Left hindlimb (tissue), 1 donor: ENCODE data around the gene MEGF11.
"Not testable (repeated sequence)": the region's sequence is repeated elsewhere in the genome, so short reads cannot be mapped to it uniquely, and the experiment has no call there.

Experiments
- DNase-seq: peaks from one replicate; pipeline ENCODE4 v3.0.0-alpha.2; 2018

MEGF11 gene

DNA sequence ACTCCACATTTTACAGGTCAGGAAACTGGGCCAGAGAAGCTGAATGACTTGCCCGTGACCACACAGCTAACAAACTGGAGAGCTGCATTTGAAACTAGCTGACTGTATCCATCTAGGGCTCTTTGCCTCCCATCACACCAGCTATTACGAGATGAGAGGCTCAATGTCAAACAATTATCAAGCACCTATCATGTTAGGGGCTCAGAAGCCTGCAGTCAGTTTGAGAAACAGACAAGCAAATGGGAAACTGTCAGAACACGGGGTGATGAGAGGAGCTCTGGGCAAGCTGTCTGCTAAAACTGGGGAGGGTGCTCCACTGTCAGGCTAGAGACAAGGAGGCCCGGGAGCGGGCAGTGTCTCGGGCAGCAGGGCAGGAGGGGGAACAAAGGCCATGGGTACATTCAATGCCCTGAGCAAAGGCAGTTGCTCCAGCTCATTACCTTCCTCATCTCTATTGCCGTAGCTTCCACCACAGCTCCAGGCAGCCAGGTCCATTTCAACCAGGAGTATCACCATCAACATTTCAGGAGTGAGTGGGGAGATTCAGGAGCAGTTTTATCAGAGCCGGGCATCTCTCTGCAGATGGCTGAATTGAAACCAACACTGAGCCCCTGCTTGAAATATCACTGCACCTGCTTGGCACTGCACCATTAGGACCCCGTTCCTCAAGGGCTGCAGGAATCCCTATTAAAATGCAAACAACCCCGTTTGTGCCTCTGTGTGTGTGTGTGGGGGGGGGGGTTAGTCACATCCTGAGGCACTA is 261.6 kb downstream of the MEGF11 start:
- DNase-seq, result no peak

- DNase-seq, result no peak
Measured at GRCh38 chr15:65990298-65990981, 263.1 kb downstream of the MEGF11 start.

DNA sequence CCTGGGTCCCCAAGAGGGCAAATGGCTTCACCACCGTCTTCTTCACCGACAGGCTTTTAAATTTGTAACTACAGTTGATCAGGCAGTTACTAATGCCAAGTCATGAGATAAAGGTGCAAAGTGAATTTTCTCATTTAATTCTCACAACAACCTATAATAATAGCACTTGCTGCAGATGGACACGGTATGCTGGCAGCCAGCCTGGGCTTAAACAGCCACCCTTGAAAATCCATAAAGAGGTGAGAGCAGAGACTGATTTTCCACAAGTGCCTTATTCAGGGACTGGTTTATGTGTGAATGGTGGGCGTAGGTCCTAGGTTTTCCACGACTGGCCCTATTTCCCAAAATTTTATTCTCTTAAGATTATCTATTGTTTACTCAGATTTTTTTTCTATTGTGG is 266.4 kb downstream of the MEGF11 start:
- DNase-seq, result no peak

DNA sequence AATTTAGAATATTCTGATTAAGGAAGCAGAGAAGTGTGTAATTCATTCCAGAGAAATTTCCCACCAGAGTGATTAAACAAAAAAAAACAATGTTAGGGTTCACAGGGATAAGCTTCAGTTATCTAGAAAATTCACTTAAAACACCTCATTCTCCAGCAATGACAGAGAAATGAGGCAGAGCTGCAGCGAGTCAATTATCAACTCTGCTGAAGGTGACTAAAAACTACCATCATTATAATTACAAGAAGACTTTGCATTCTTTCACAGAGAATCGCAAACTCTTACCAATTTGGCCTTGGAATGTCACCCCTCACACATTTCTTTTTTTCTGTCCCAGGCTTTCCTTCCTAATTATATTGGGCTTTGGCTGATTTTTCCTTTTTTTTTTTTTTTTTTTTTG is 267.1 kb downstream of the MEGF11 start:
- no peak for DNase-seq

GRCh38 chr15:65985387-65985786 is 268.2 kb downstream of the MEGF11 start:
- DNase-seq, result no peak

DNA sequence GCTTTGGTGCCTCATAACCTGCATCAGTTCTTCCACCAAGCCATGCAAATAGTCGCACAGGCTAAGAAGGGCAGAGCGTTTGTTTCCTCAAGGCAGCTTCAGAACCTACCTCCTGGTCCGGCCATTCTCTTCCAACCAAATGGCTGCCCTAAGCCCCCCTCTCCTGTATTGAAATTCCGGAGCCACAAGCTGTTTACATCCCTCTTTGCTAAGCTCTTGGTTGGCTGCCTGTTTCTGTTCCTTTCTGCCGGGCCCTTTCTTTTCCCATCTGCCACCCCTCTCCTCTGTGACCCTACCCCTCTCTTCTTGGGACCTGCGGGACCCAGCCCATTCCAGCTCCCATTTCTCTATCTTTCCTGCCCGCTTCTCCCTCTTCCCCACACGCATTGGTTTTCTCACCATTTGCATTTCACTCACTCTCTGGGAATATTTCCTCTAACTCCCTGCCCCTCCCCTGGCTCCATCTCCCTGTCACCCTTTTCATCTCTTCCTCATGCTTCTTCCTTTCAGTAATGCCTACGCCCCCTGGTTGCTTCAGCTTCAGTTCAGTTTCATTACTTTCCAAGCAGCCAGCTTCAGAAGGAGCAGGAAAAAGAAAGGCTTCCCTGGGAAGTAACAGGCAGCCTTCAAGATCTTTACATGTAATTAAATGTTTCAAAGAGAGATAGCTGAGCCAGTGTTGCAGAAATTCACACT is 270.8 kb downstream of the MEGF11 start:
- no peak for DNase-seq

- DNase-seq, result no peak
Measured at GRCh38 chr15:65981837-65982626, 271.5 kb downstream of the MEGF11 start.

GRCh38 chr15:65980824-65981456 is 272.6 kb downstream of the MEGF11 start:
- no peak for DNase-seq

- no peak for DNase-seq
Measured at GRCh38 chr15:65979837-65980236, 273.7 kb downstream of the MEGF11 start.

- DNase-seq, result no peak
Measured at GRCh38 chr15:65979316-65979715, 274.2 kb downstream of the MEGF11 start.

DNA sequence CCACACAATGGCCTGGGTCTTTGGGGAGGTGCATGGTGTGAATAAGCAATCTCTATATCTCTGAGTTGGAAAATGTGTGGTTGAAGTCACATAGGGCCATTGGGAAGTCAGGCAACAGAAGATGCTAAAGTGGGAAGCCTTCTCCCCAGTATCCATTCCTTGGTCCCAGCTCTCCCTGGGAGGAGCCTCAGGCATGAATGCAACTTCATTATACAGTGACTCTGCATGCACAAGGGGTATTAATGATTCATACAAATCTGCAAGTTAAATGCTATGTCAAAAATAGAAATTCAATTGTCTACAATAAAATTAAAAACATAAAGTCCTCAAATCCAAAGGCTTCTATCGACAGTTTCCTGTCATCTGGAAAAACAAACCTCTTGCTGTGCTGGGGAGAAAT is 275.4 kb downstream of the MEGF11 start:
- no peak for DNase-seq

DNA sequence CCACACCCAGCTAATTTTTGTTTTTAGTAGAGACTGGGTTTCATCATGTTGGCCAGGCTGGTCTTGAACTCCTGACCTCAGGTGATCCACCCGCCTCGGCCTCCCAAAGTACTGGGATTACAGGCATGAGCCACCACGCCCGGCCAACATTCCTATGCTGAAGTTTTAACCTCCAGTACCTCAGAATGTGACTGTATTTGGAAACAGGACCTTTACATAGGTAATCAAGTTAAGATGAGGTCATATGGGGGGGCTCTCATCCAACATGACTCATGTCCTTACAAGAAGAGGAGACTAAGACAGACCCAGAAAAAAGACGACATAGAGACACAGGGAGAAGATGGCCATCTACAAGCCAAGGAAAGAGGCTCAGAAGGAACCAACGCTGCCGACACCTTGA is 277.4 kb downstream of the MEGF11 start:
- DNase-seq, result not testable (repeated sequence)

GRCh38 chr15:65971741-65971995 is 281.9 kb downstream of the MEGF11 start:
- DNase-seq, result no peak

DNA sequence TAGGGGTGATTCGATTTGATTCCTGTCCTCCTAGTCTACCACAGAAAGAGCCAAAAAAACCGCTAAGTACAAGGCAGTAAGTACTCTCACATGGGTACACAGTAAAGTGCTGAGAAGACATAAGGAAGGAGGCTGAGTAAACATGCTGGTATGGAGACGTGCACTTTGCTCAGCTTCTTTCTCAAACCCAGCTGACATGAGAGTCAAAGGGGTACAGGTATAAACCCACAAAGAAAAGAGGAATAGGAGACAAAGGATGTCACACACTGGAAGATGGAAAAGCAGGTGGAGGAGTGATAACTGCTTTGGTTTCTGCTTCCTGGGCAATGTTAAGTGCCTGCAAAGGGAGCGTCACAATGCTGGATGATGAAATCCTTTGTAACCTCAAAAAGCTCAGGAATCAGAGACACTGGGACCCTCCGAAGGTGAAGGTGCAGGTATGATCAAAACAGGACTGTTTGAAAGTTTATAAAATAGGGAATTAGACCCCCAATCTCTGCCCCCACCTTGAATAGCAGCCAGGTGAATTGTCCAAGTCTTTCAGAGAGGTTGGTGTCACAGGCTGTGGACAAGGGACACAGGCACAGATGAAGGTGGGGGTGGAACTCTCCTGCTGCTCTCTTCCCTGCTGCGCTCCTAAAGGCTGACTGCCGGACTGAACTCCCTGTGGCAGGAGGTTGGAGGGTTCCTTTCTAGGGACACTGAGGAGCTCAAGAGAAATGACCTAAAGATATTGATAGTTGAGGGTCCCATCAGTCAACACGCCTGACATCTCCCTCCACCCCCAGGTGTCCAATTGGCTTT is 282.4 kb downstream of the MEGF11 start:
- no peak for DNase-seq

DNA sequence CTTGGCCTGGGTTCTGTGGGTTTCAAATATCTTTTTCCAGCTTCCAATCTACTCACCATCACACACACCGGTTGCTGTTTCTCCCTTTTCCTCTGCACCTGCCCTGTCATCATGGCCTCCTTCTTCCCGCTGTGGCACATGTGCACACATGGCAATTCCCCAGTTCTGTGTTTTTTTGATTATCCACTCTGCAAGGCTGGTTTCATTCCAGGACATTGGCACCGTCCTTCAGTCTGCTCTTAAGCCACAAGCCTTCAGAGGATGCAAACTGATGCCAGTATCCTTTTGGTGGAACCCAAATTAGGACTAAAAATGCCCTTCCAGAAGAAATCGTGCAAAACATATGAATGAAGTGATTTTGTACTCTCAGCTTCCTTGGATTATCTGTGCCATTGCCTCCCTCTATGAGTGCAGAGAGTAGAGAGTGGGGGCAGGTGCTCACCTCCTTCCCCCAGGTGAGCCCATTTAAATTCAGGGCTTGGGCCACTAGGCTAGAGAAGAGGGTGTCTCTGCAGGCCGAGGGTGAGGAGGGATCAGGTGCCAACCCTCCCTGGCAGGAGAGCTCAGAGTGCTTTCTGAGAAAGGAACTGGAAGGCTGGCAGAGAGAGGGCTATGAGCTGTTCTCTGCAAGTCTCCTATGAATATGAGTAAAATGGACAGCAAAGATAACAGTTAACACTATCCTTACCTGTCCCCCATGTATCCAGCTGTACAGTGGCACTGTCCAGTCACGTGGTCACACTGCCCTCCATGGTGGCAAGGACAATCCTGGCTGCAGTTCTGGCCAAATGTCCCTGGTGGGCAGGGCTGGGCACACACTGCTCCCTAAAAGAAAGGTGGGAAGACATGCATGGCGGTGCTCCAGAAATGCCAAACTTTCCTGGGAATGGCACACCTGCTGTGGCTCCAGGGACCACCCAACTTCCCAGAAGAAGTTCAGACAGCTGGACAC is 283.4 kb downstream of the MEGF11 start:
- DNase-seq, result no peak

DNA sequence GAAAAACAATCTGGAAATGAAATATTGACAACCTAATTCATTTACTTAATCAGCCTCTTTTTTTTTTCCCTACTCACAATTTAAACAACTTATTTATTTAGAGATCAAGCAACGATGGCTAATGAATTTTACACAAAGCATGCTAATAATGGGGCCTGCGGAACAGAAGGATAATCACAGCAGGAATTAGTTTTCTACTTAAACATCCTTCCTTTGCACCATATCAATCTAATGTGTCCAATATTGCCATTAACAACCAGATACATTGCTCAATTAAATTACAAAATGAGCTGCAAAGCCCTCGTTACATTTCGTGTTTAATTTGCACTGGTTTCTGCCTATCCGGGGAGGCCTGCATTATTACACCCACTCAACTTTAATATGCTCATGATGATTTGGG is 285.0 kb downstream of the MEGF11 start:
- DNase-seq, result no peak

- no peak for DNase-seq
Measured at GRCh38 chr15:65964792-65965433, 288.6 kb downstream of the MEGF11 start.

DNA sequence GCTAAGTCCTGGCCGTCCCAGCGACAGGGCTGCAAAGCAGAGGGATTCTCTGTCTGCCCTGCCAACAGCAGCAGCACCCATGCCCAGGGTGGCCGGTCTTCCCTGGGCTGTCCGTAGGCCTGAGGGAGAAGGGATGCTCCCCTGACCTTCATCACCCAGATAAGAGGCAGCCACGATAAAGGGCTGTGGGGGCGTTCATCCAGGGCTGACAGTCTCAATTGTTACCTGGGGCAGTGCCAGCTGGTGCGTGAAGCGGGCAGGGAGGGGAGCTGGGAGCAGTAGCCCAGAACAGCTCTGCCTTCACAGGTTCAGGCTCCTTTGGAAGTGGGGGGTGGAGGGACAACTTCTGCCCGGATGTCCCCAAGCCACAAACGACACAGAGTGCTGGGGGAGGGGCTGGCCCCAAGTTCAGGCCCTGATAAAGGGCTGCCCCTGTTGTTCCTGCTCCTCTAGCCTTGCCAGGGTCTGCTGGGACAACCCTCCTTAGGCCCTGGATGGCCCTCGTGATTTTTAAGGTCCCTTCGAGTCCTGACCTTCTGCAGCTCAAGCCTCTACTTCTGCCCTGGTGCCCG is 289.6 kb downstream of the MEGF11 start:
- DNase-seq, result no peak

GRCh38 chr15:65963358-65963757 is 290.2 kb downstream of the MEGF11 start:
- DNase-seq, result no peak

- no peak for DNase-seq
Measured at GRCh38 chr15:65962187-65962586, 291.4 kb downstream of the MEGF11 start.
